IPS-20b (cell line): ENCODE data around the gene EMILIN3.

Experiments
- H3K27ac ChIP-seq: one replicate; pipeline ENCODE4 v1.5.1; 2013; ENCODE audit warnings: low read length
- H3K27me3 ChIP-seq: 2 replicates; pipeline ENCODE4 v1.6.1; 2013; ENCODE audit warnings: mild to moderate bottlenecking, low read length, inconsistent platforms; ENCODE audit not compliant: insufficient read depth
- H3K36me3 ChIP-seq: 2 replicates; pipeline ENCODE4 v1.6.1; 2013; ENCODE audit warnings: low read depth, mild to moderate bottlenecking, inconsistent platforms, low read length, moderate library complexity; ENCODE audit not compliant: insufficient read depth
- H3K4me1 ChIP-seq: 2 replicates; pipeline ENCODE4 v1.6.1; 2013; ENCODE audit warnings: mild to moderate bottlenecking, control low read depth, inconsistent platforms, low read length, moderate library complexity; ENCODE audit not compliant: insufficient read depth
- H3K4me3 ChIP-seq: 2 replicates; pipeline ENCODE4 v1.5.1; 2013; ENCODE audit warnings: mild to moderate bottlenecking, low read length, inconsistent platforms
- H3K9ac ChIP-seq: 2 replicates; pipeline ENCODE4 v1.6.1; 2013; ENCODE audit warnings: low read depth, mild to moderate bottlenecking, inconsistent platforms, low read length, moderate library complexity
- H3K9me3 ChIP-seq: 2 replicates; pipeline ENCODE4 v1.6.1; 2013; ENCODE audit warnings: mild to moderate bottlenecking, low read depth, low read length, inconsistent platforms; ENCODE audit not compliant: insufficient read depth

EMILIN3 gene

GRCh38 chr20:41350408-41350962 is 16.1 kb downstream of the EMILIN3 start:
- Histone ChIP-seq H3K9ac (no peak overlapping the region), H3K4me1 (no peaks in the 10 kb centered on the region), H3K27ac (no peak overlapping the region), H3K9me3 (no peaks in the 10 kb centered on the region), H3K27me3 (no peaks in the 10 kb centered on the region), H3K36me3 (no peaks in the 10 kb centered on the region), H3K4me3 (no peak overlapping the region)

GRCh38 chr20:41349943-41350342 is 16.7 kb downstream of the EMILIN3 start:
- Histone ChIP-seq H3K36me3 (no peaks in the 10 kb centered on the region), H3K27ac (no peak overlapping the region), H3K9me3 (no peaks in the 10 kb centered on the region), H3K9ac (no peak overlapping the region), H3K4me3 (no peak overlapping the region), H3K27me3 (no peaks in the 10 kb centered on the region), H3K4me1 (no peaks in the 10 kb centered on the region)

- Histone ChIP-seq H3K9me3 (no peaks in the 10 kb centered on the region), H3K4me1 (no peaks in the 10 kb centered on the region), H3K4me3 (no peak overlapping the region), H3K9ac (no peak overlapping the region), H3K27me3 (no peaks in the 10 kb centered on the region), H3K27ac (no peak overlapping the region), H3K36me3 (no peaks in the 10 kb centered on the region)
Observed at GRCh38 chr20:41349266-41349665, 17.4 kb downstream of the EMILIN3 start.

- H3K27me3 ChIP-seq, result no peaks in the 10 kb centered on the region
- no peak overlapping the region for H3K4me3 ChIP-seq
- H3K36me3 ChIP-seq, result no peaks in the 10 kb centered on the region
- H3K9me3 ChIP-seq, result no peaks in the 10 kb centered on the region
- no peak overlapping the region for H3K27ac ChIP-seq
- H3K4me1 ChIP-seq, result no peaks in the 10 kb centered on the region
- H3K9ac ChIP-seq, result no peak overlapping the region
Observed at GRCh38 chr20:41348430-41349172, 18.0 kb downstream of the EMILIN3 start.

GRCh38 chr20:41347523-41348429 is 18.8 kb downstream of the EMILIN3 start:
- no peaks in the 10 kb centered on the region for H3K9me3 ChIP-seq
- no peak overlapping the region for H3K4me3 ChIP-seq
- H3K9ac ChIP-seq, result no peak overlapping the region
- no peaks in the 10 kb centered on the region for H3K27me3 ChIP-seq
- H3K36me3 ChIP-seq, result no peaks in the 10 kb centered on the region
- H3K27ac ChIP-seq, result no peak overlapping the region
- no peaks in the 10 kb centered on the region for H3K4me1 ChIP-seq

- Histone ChIP-seq H3K27me3 (no peaks in the 10 kb centered on the region), H3K4me3 (no peak overlapping the region), H3K27ac (no peak overlapping the region), H3K4me1 (no peaks in the 10 kb centered on the region), H3K36me3 (no peaks in the 10 kb centered on the region), H3K9me3 (no peaks in the 10 kb centered on the region), H3K9ac (no peak overlapping the region)
Observed at GRCh38 chr20:41345729-41346067, 20.9 kb downstream of the EMILIN3 start.

GRCh38 chr20:41344938-41345728 is 21.5 kb downstream of the EMILIN3 start:
- H3K9ac ChIP-seq, result no peak overlapping the region
- no peaks in the 10 kb centered on the region for H3K27me3 ChIP-seq
- no peak overlapping the region for H3K27ac ChIP-seq
- no peaks in the 10 kb centered on the region for H3K36me3 ChIP-seq
- H3K9me3 ChIP-seq, result no peaks in the 10 kb centered on the region
- H3K4me1 ChIP-seq, result no peaks in the 10 kb centered on the region
- H3K4me3 ChIP-seq, result no peak overlapping the region

GRCh38 chr20:41344477-41344876 is 22.1 kb downstream of the EMILIN3 start:
- Histone ChIP-seq H3K36me3 (no peaks in the 10 kb centered on the region), H3K4me3 (no peak overlapping the region), H3K9ac (no peak overlapping the region), H3K9me3 (no peaks in the 10 kb centered on the region), H3K27me3 (peaks cover 4% of the 10 kb centered on the region), H3K4me1 (no peaks in the 10 kb centered on the region), H3K27ac (no peak overlapping the region)

GRCh38 chr20:41342474-41343464 is 23.8 kb downstream of the EMILIN3 start:
- Histone ChIP-seq H3K4me3 (no peak overlapping the region), H3K4me1 (no peaks in the 10 kb centered on the region), H3K9me3 (no peaks in the 10 kb centered on the region), H3K27me3 (peaks cover 12% of the 10 kb centered on the region), H3K36me3 (no peaks in the 10 kb centered on the region), H3K27ac (no peak overlapping the region), H3K9ac (no peak overlapping the region)

GRCh38 chr20:41340327-41341055 is 26.1 kb downstream of the EMILIN3 start, which contains the start of gene LPIN3:
LPIN3 (plus strand) TSS chr20:41340821; CDS start chr20:41345804, 4,983 bp downstream.
- H3K27ac ChIP-seq, result no peak within 1 kb of the TSS
- H3K4me3 ChIP-seq, result peak within 1 kb of the TSS; percentile 67
- H3K9ac ChIP-seq, result peak within 1 kb of the TSS; percentile 13; the same call in 1 of the 2 replicates
- no peaks in the 10 kb centered on the region for H3K36me3 ChIP-seq
- H3K27me3 ChIP-seq, result peaks cover 12% of the 10 kb centered on the region
- no peaks in the 10 kb centered on the region for H3K9me3 ChIP-seq
- H3K4me1 ChIP-seq, result no peaks in the 10 kb centered on the region
